Osteoblast (primary cell): ENCODE data around the gene PAK3. TPM values are rescaled to one million over a fixed set of nuclear protein-coding genes. Genes with fewer than 3 reads are reported as not detected.

Source experiments
- DNase-seq: peaks from one replicate; pipeline ENCODE4 v3.0.0; 2011; ENCODE audit warnings: low spot score, mixed read lengths; ENCODE audit not compliant: insufficient read length; ENCODE audit errors: missing footprints
- H2AFZ ChIP-seq: 2 replicates; pipeline ENCODE4 v1.6.0; 2011; ENCODE audit warnings: mild to moderate bottlenecking, low read length
- H3K27ac ChIP-seq: 2 replicates; pipeline ENCODE4 v1.5.1; 2011; ENCODE audit warnings: mild to moderate bottlenecking, low read depth, low read length, moderate library complexity
- H3K27me3 ChIP-seq: 2 replicates; pipeline ENCODE4 v1.6.0; 2012; ENCODE audit warnings: mild to moderate bottlenecking, control low read depth, inconsistent platforms, low read length, moderate library complexity; ENCODE audit not compliant: insufficient read depth
- H3K36me3 ChIP-seq: 2 replicates; pipeline ENCODE4 v1.5.1; 2011; ENCODE audit warnings: mild to moderate bottlenecking, low read length, control low read depth, moderate library complexity; ENCODE audit not compliant: insufficient read depth
- H3K4me1 ChIP-seq: 2 replicates; pipeline ENCODE4 v1.5.1; 2011; ENCODE audit warnings: mild to moderate bottlenecking, low read length, control low read depth, moderate library complexity; ENCODE audit not compliant: insufficient read depth
- H3K4me2 ChIP-seq: 2 replicates; pipeline ENCODE4 v1.6.0; 2011; ENCODE audit warnings: mild to moderate bottlenecking, low read length; ENCODE audit not compliant: insufficient read depth
- H3K4me3 ChIP-seq: fragments of 200-600 bp; sonication (generic); 3 replicates; pipeline ENCODE4 v1.5.1; 2012; ENCODE audit warnings: mild to moderate bottlenecking, low read length, inconsistent platforms; ENCODE audit not compliant: insufficient read depth
- H3K79me2 ChIP-seq: 2 replicates; pipeline ENCODE4 v1.6.0; 2012; ENCODE audit warnings: mild to moderate bottlenecking, low read length, control low read depth, inconsistent platforms; ENCODE audit not compliant: insufficient read depth
- H3K9me3 ChIP-seq: 2 replicates; pipeline ENCODE4 v1.5.1; 2011; ENCODE audit warnings: low read depth, low read length, control low read depth
- H4K20me1 ChIP-seq: 2 replicates; pipeline ENCODE4 v1.6.0; 2012; ENCODE audit warnings: mild to moderate bottlenecking, low read length, control low read depth; ENCODE audit not compliant: insufficient read depth
- small RNA-seq: library from RNA; depleted of rRNA; stranded (forward); fragments of <200 nt; gene quantifications from one replicate; pipeline ENCODE3, GENCODE V24; 2012
- total RNA-seq: library from RNA; depleted of rRNA; stranded (reverse); fragments of >200 nt; gene quantifications from 2 replicates; pipeline ENCODE4 v1.2.3, GENCODE V29; 2012
- TF ChIP-seq, protein P1 (sequence below): IDR thresholded peaks from 2 replicates; pipeline ENCODE4 v1.5.1; 2011; ENCODE audit warnings: mild to moderate bottlenecking, low read depth, low read length, moderate library complexity; ENCODE audit errors: extremely low read depth

Gene PAK3
- total RNA-seq, 1 donor, result 1.4 TPM

DNA sequence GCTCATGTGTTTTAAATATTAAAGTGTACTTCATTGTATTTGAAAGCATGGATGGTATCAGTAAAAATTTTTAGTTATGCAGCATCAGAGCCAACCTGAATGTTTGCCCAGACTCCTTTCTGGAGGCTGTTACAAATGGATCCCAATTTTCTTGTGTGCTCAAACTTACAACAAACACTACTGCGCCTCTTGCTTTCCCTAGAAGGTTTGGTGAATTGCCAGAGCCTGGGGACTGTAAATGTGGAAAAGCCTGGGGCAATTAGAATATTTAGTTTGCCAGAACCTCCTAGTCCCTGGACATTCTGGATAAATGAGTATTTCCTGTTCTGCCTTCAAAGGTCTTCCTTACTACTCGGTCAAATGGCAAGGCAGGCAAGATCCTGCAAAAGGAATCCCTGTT lies 169.5 kb downstream of the PAK3 start:
- TF ChIP-seq, protein P1, sequence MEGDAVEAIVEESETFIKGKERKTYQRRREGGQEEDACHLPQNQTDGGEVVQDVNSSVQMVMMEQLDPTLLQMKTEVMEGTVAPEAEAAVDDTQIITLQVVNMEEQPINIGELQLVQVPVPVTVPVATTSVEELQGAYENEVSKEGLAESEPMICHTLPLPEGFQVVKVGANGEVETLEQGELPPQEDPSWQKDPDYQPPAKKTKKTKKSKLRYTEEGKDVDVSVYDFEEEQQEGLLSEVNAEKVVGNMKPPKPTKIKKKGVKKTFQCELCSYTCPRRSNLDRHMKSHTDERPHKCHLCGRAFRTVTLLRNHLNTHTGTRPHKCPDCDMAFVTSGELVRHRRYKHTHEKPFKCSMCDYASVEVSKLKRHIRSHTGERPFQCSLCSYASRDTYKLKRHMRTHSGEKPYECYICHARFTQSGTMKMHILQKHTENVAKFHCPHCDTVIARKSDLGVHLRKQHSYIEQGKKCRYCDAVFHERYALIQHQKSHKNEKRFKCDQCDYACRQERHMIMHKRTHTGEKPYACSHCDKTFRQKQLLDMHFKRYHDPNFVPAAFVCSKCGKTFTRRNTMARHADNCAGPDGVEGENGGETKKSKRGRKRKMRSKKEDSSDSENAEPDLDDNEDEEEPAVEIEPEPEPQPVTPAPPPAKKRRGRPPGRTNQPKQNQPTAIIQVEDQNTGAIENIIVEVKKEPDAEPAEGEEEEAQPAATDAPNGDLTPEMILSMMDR, result no peak
- peaks cover 42% of the 10 kb centered on the region for H3K27me3 ChIP-seq
- DNase-seq, result no peak
- H3K4me3 ChIP-seq, result no peak overlapping the region
- no peaks in the 10 kb centered on the region for H3K9me3 ChIP-seq
- no peak overlapping the region for H3K27ac ChIP-seq
- no peaks in the 10 kb centered on the region for H4K20me1 ChIP-seq
- H3K79me2 ChIP-seq, result no peaks in the 10 kb centered on the region
- no peak overlapping the region for H2AFZ ChIP-seq
- H3K4me2 ChIP-seq, result no peak overlapping the region
- H3K4me1 ChIP-seq, result no peaks in the 10 kb centered on the region
- no peaks in the 10 kb centered on the region for H3K36me3 ChIP-seq

DNA sequence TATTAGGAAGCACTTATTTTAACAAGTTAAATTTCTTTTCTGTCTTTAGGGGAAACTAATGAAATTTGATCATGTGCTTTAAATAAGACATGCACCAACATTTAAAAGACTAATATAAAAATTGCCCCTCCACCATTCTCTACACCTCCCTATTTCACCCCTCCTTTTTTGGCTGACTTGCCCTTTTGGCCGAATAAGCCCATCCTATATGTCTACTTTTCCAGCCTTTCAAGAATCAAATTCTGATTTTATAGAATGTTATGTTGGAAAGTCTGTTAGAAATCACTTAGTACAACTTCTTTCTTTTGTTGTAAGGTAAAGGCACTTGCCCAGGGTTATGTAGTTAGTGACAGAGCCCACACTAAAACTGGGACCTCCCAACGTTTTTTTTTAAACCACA lies 172.5 kb downstream of the PAK3 start:
- no peaks in the 10 kb centered on the region for H4K20me1 ChIP-seq
- no peak overlapping the region for H3K4me3 ChIP-seq
- DNase-seq, result no peak
- no peaks in the 10 kb centered on the region for H3K4me1 ChIP-seq
- no peaks in the 10 kb centered on the region for H3K36me3 ChIP-seq
- no peak overlapping the region for H3K4me2 ChIP-seq
- H3K79me2 ChIP-seq, result no peaks in the 10 kb centered on the region
- no peaks in the 10 kb centered on the region for H3K9me3 ChIP-seq
- H3K27me3 ChIP-seq, result peaks cover 41% of the 10 kb centered on the region
- TF ChIP-seq, protein P1, result no peak
- H2AFZ ChIP-seq, result no peak overlapping the region
- H3K27ac ChIP-seq, result no peak overlapping the region

GRCh38 chrX:111270339-111270738 lies 174.3 kb downstream of the PAK3 start, which contains the start of gene CAPN6:
TSS of gene CAPN6 (minus strand) at chrX:111270483. CDS start at chrX:111263936, 6,547 bp downstream.
- no peak within 1 kb of the TSS for H3K4me2 ChIP-seq
- H3K36me3 ChIP-seq, result no peaks in the 10 kb centered on the region
- H3K79me2 ChIP-seq, result no peaks in the 10 kb centered on the region
- no peak within 1 kb of the TSS for H3K27ac ChIP-seq
- DNase-seq, result no peak
- H3K27me3 ChIP-seq, result peaks cover 45% of the 10 kb centered on the region
- TF ChIP-seq, protein P1, result no peak
- no peak within 1 kb of the TSS for H3K4me3 ChIP-seq
- H3K9me3 ChIP-seq, result no peaks in the 10 kb centered on the region
- no peaks in the 10 kb centered on the region for H3K4me1 ChIP-seq
- no peak within 1 kb of the TSS for H2AFZ ChIP-seq
- H4K20me1 ChIP-seq, result no peaks in the 10 kb centered on the region

Small RNAs within 50 kb of the gene (small RNA-seq; reads per million reads assigned to genes)
- gene FCF1P4, result not detected

Other genes with a start within 250 kb of the PAK3 start
- not detected in 2 replicates for gene CAPN6, start 174.3 kb downstream of the PAK3 start, total RNA-seq